ACC112 (cell line): ENCODE results near the gene KIF24.
A peak's percentile ranks its signal among the peaks of the same experiment; 100 is the strongest.
"Not testable (repeated sequence)": the region's sequence is repeated elsewhere in the genome, so short reads cannot be mapped to it uniquely, and the experiment has no call there.

Experiments used
- H2AFZ ChIP-seq: fragments of 200-600 bp; sonication (generic); one replicate; pipeline ENCODE4 v1.6.0; 2017; ENCODE audit warnings: antibody characterized with exemption, low read length; ENCODE audit not compliant: unreplicated experiment
- H3K27ac ChIP-seq: fragments of 200-600 bp; sonication (generic); 2 replicates; pipeline ENCODE4 v1.5.1; 2014; ENCODE audit warnings: low read depth, mild to moderate bottlenecking, antibody characterized with exemption, low read length, moderate library complexity
- H3K27me3 ChIP-seq: fragments of 200-600 bp; sonication (generic); 2 replicates; pipeline ENCODE4 v1.6.1; 2014; ENCODE audit warnings: mild to moderate bottlenecking, antibody characterized with exemption, low read length, moderate library complexity, mixed read lengths; ENCODE audit not compliant: insufficient read depth
- H3K36me3 ChIP-seq: fragments of 200-600 bp; sonication (generic); 2 replicates; pipeline ENCODE4 v1.6.1; 2016; ENCODE audit warnings: mild to moderate bottlenecking, antibody characterized with exemption, low read length, moderate library complexity, mixed read lengths; ENCODE audit not compliant: insufficient read depth
- H3K4me1 ChIP-seq: fragments of 200-600 bp; sonication (generic); one replicate; pipeline ENCODE4 v1.6.1; 2016; ENCODE audit warnings: low read length, mixed read lengths; ENCODE audit not compliant: insufficient read depth, unreplicated experiment, control insufficient read depth
- H3K4me3 ChIP-seq: fragments of 200-600 bp; sonication (generic); 2 replicates; pipeline ENCODE4 v1.5.1; 2014; ENCODE audit warnings: mild to moderate bottlenecking, low read depth, low read length
- H3K79me2 ChIP-seq: fragments of 200-600 bp; sonication (generic); one replicate; pipeline ENCODE4 v1.6.0; 2016; ENCODE audit warnings: low read length; ENCODE audit not compliant: control insufficient read depth, unreplicated experiment, insufficient read depth

The KIF24 gene

GRCh38 chr9:34338079-34338478, 9.0 kb upstream of the KIF24 start:
- Histone ChIP-seq H3K36me3 (peaks cover 11% of the 10 kb centered on the region; the same call in 1 of the 2 replicates), H3K79me2 (peaks cover 22% of the 10 kb centered on the region)
- H3K4me3 ChIP-seq, H3K27ac ChIP-seq, H3K4me1 ChIP-seq, H2AFZ ChIP-seq, H3K27me3 ChIP-seq: not testable (repeated sequence)

GRCh38 chr9:34337403-34337802, 8.3 kb upstream of the KIF24 start:
- H2AFZ ChIP-seq: no peak overlapping the region
- H3K27ac ChIP-seq: no peak overlapping the region
- H3K27me3 ChIP-seq: no peaks in the 10 kb centered on the region
- peaks cover 29% of the 10 kb centered on the region for H3K79me2 ChIP-seq
- peaks cover 10% of the 10 kb centered on the region; the same call in 1 of the 2 replicates for H3K36me3 ChIP-seq
- no peak overlapping the region for H3K4me3 ChIP-seq
- peaks cover 5% of the 10 kb centered on the region for H3K4me1 ChIP-seq

GRCh38 chr9:34335376-34335775, 6.3 kb upstream of the KIF24 start:
- no peak overlapping the region for H3K27ac ChIP-seq
- no peaks in the 10 kb centered on the region for H3K27me3 ChIP-seq
- H3K79me2 ChIP-seq: peaks cover 37% of the 10 kb centered on the region
- H3K36me3 ChIP-seq: peaks cover 8% of the 10 kb centered on the region; the same call in 1 of the 2 replicates
- H3K4me3 ChIP-seq: no peak overlapping the region
- no peak overlapping the region for H2AFZ ChIP-seq
- peaks cover 5% of the 10 kb centered on the region for H3K4me1 ChIP-seq

GRCh38 chr9:34334916-34335315, 5.8 kb upstream of the KIF24 start:
- H2AFZ ChIP-seq: no peak overlapping the region
- H3K79me2 ChIP-seq: peaks cover 39% of the 10 kb centered on the region
- no peak overlapping the region for H3K27ac ChIP-seq
- H3K27me3 ChIP-seq: no peaks in the 10 kb centered on the region
- H3K36me3 ChIP-seq: peaks cover 8% of the 10 kb centered on the region; the same call in 1 of the 2 replicates
- peaks cover 5% of the 10 kb centered on the region for H3K4me1 ChIP-seq
- H3K4me3 ChIP-seq: no peak overlapping the region

GRCh38 chr9:34334337-34334824, 5.3 kb upstream of the KIF24 start:
- no peak overlapping the region for H3K4me3 ChIP-seq
- no peak overlapping the region for H2AFZ ChIP-seq
- peaks cover 39% of the 10 kb centered on the region for H3K79me2 ChIP-seq
- peaks cover 5% of the 10 kb centered on the region for H3K4me1 ChIP-seq
- no peaks in the 10 kb centered on the region for H3K27me3 ChIP-seq
- H3K27ac ChIP-seq: no peak overlapping the region
- H3K36me3 ChIP-seq: peaks cover 8% of the 10 kb centered on the region; the same call in 1 of the 2 replicates

GRCh38 chr9:34333836-34334235, 4.8 kb upstream of the KIF24 start:
- Histone ChIP-seq H3K4me1 (peaks cover 5% of the 10 kb centered on the region), H3K79me2 (peaks cover 39% of the 10 kb centered on the region), H3K27ac (no peak overlapping the region), H3K36me3 (peaks cover 7% of the 10 kb centered on the region; the same call in 1 of the 2 replicates), H3K4me3 (no peak overlapping the region), H3K27me3 (no peaks in the 10 kb centered on the region), H2AFZ (no peak overlapping the region)

- Histone ChIP-seq H3K36me3 (0 out of 2 replicates have a peak, but pooled peaks cover under 1% of the 10 kb centered on the region), H3K4me1 (peaks cover 12% of the 10 kb centered on the region), H3K27ac (no peak overlapping the region), H3K79me2 (peaks cover 51% of the 10 kb centered on the region), H3K27me3 (no peaks in the 10 kb centered on the region), H2AFZ (no peak overlapping the region), H3K4me3 (no peak overlapping the region)
These were observed 3.3 kb upstream of the KIF24 start for GRCh38 chr9:34332076-34332964.

- H3K36me3 ChIP-seq: no peaks in the 10 kb centered on the region
- H3K79me2 ChIP-seq: peaks cover 62% of the 10 kb centered on the region
- peaks cover 21% of the 10 kb centered on the region for H3K4me1 ChIP-seq
- H2AFZ ChIP-seq: no peak overlapping the region
- no peak overlapping the region for H3K27ac ChIP-seq
- H3K4me3 ChIP-seq: no peak overlapping the region
- H3K27me3 ChIP-seq: no peaks in the 10 kb centered on the region
These were observed 2.1 kb upstream of the KIF24 start for GRCh38 chr9:34331196-34331595.

- no peaks in the 10 kb centered on the region for H3K27me3 ChIP-seq
- no peaks in the 10 kb centered on the region for H3K36me3 ChIP-seq
- H3K4me3 ChIP-seq: peak overlapping the region; percentile 89
- peak overlapping the region; percentile 89 for H2AFZ ChIP-seq
- peak overlapping the region; percentile 83 for H3K27ac ChIP-seq
- H3K4me1 ChIP-seq: peaks cover 26% of the 10 kb centered on the region
- peaks cover 56% of the 10 kb centered on the region for H3K79me2 ChIP-seq
These were observed 525 bp downstream of the KIF24 start for GRCh38 chr9:34328500-34328986.

GRCh38 chr9:34326690-34327089, 2.4 kb downstream of the KIF24 start:
- no peaks in the 10 kb centered on the region for H3K27me3 ChIP-seq
- H3K36me3 ChIP-seq: no peaks in the 10 kb centered on the region
- H3K4me1 ChIP-seq: peaks cover 30% of the 10 kb centered on the region
- H3K27ac ChIP-seq: peak overlapping the region; percentile 89
- no peak overlapping the region for H2AFZ ChIP-seq
- H3K4me3 ChIP-seq: no peak overlapping the region
- H3K79me2 ChIP-seq: peaks cover 47% of the 10 kb centered on the region
